Esophagus muscularis mucosa (tissue), 4 donors: ENCODE results near the gene PLPPR1. TPM values are rescaled to one million over a fixed set of nuclear protein-coding genes. Genes with fewer than 3 reads are reported as not detected.

Source experiments
- DNase-seq: peaks from one replicate; pipeline ENCODE4 v3.0.0-alpha.2; 2017; ENCODE audit errors: extremely low spot score
- H3K27ac ChIP-seq, 4 donors: fragments of 200-600 bp; sonication (generic); replicated peaks in 1 of 4; 1 replicate in 3 of 4; 2 replicates in 1 of 4; pipeline ENCODE4 v1.5.1; 2016 to 2019; ENCODE audit warnings: mild to moderate bottlenecking in 1 of 4
- H3K27me3 ChIP-seq, 4 donors: fragments of 200-600 bp; sonication (generic); one replicate each; pipeline versions ENCODE4 v1.5.1 to v1.6.0; 2016 to 2019
- H3K36me3 ChIP-seq, 4 donors: fragments of 200-600 bp; sonication (generic); one replicate each; pipeline ENCODE4 v1.5.1; 2016 to 2019
- H3K4me1 ChIP-seq, 4 donors: fragments of 200-600 bp; sonication (generic); one replicate each; pipeline ENCODE4 v1.5.1; 2016 to 2019
- H3K4me3 ChIP-seq, 4 donors: fragments of 200-600 bp; sonication (generic); 1 replicate in 2 of 4; 2 replicates in 2 of 4; pipeline ENCODE4 v1.5.1; 2016 to 2019; ENCODE audit warnings: mild to moderate bottlenecking in 4 of 4, moderate library complexity in 1 of 4
- H3K9me3 ChIP-seq, 4 donors: fragments of 200-600 bp; sonication (generic); 1 replicate in 3 of 4; 2 replicates in 1 of 4; pipeline ENCODE4 v1.5.1; 2016 to 2019
- CTCF ChIP-seq, 3 experiments: fragments of 200-600 bp in 2 of 3; fragments of 450-650 bp in 1 of 3; sonication (generic) in 2 of 3; IDR thresholded peaks; one replicate each; pipeline ENCODE4 v1.5.1; 2017 to 2019; ENCODE audit warnings: antibody characterized with exemption in 3 of 3, mild to moderate bottlenecking in 2 of 3, moderate library complexity in 1 of 3
- EP300 ChIP-seq: sonication (generic); formaldehyde crosslinking; IDR thresholded peaks from one replicate; pipeline ENCODE4 v1.6.1; 2017; ENCODE audit warnings: antibody characterized with exemption
- POLR2A ChIP-seq: fragments of 450-650 bp; IDR thresholded peaks from one replicate; pipeline ENCODE4 v1.6.1; 2017; ENCODE audit warnings: antibody characterized with exemption, moderate library complexity, mild to moderate bottlenecking, low read depth
- POLR2AphosphoS5 ChIP-seq, 2 donors: sonication (generic); formaldehyde crosslinking; IDR thresholded peaks; one replicate each; pipeline ENCODE4 v1.6.1; 2017; ENCODE audit warnings: antibody characterized with exemption in 2 of 2
- WGBS: methylation state at CpG from one replicate; pipeline ENCODE4 v1.1.5; 2018; 5-methylcytosine and 5-hydroxymethylcytosine counted together
- intact Hi-C: fragments of 100-400 bp; cut with DNase I; formaldehyde crosslinking; loops from one replicate; pipeline ENCODE4 v1.15.1; 2023
- total RNA-seq, 4 donors: library from RNA; depleted of rRNA; stranded (reverse); fragments of >200 nt; gene quantifications; one replicate each; pipeline versions ENCODE4 v1.1.0 to v1.2.1, GENCODE V29; 2016

The PLPPR1 gene
- total RNA-seq, 4 donors from 2014 or later = 0.19 to 0.99 (median 0.29) TPM; not detected in 1

GRCh38 chr9:101354765-101355708, 326.5 kb downstream of the PLPPR1 start:
- WGBS = 66% methylated on average over 4 of the region's 7 CpGs
- TF ChIP-seq POLR2A (no peak), CTCF (IDR thresholded peaks at IDR 0.05) (no peak), EP300 (no peak), POLR2AphosphoS5 (IDR thresholded peaks at IDR 0.05) (no peak)
- Histone ChIP-seq H3K4me3 (no peak overlapping the region), H3K27me3 (no peaks in the 10 kb centered on the region), H3K27ac (no peak overlapping the region), H3K4me1 (no peaks in the 10 kb centered on the region), H3K9me3 (no peaks in the 10 kb centered on the region), H3K36me3 (no peaks in the 10 kb centered on the region)
- intact Hi-C loops = no loop called here
- no peak for DNase-seq

GRCh38 chr9:101356619-101357018, 328.1 kb downstream of the PLPPR1 start:
- no peaks in the 10 kb centered on the region for H3K9me3 ChIP-seq
- no peak overlapping the region for H3K4me3 ChIP-seq
- intact Hi-C loops = no loop called here
- no peaks in the 10 kb centered on the region for H3K36me3 ChIP-seq
- no peak for DNase-seq
- H3K27ac ChIP-seq = no peak overlapping the region
- H3K27me3 ChIP-seq = no peaks in the 10 kb centered on the region
- no peak for TF ChIP-seq POLR2A
- no peak for TF ChIP-seq CTCF (IDR thresholded peaks at IDR 0.05)
- no peak for TF ChIP-seq POLR2AphosphoS5 (IDR thresholded peaks at IDR 0.05)
- TF ChIP-seq EP300 = no peak
- no peaks in the 10 kb centered on the region for H3K4me1 ChIP-seq
- WGBS = 78% methylated on average over 1 of the region's 1 CpG

- 70% methylated on average over 1 of the region's 1 CpG for WGBS
- no peak for DNase-seq
- no peak overlapping the region for H3K4me3 ChIP-seq
- intact Hi-C loops = no loop called here
- TF ChIP-seq POLR2A (no peak), POLR2AphosphoS5 (IDR thresholded peaks at IDR 0.05) (no peak), EP300 (no peak)
- no peaks in the 10 kb centered on the region for H3K9me3 ChIP-seq
- no peaks in the 10 kb centered on the region for H3K27me3 ChIP-seq
- H3K36me3 ChIP-seq = no peaks in the 10 kb centered on the region
- H3K4me1 ChIP-seq = no peaks in the 10 kb centered on the region
- no peak overlapping the region for H3K27ac ChIP-seq
Measured at GRCh38 chr9:101359679-101360078, 331.2 kb downstream of the PLPPR1 start.

- Histone ChIP-seq H3K9me3 (no peaks in the 10 kb centered on the region), H3K36me3 (no peaks in the 10 kb centered on the region), H3K4me3 (no peak overlapping the region), H3K27ac (no peak overlapping the region), H3K4me1 (no peaks in the 10 kb centered on the region), H3K27me3 (no peaks in the 10 kb centered on the region)
- no peak for DNase-seq
- TF ChIP-seq POLR2A = no peak
- TF ChIP-seq EP300 = no peak
- TF ChIP-seq POLR2AphosphoS5 (IDR thresholded peaks at IDR 0.05) = no peak
- no peak for TF ChIP-seq CTCF (IDR thresholded peaks at IDR 0.05)
- intact Hi-C loops = no loop called here
Measured at GRCh38 chr9:101360647-101361046, 332.1 kb downstream of the PLPPR1 start.

- no peaks in the 10 kb centered on the region for H3K36me3 ChIP-seq
- no peaks in the 10 kb centered on the region for H3K9me3 ChIP-seq
- DNase-seq = no peak
- H3K27me3 ChIP-seq = no peaks in the 10 kb centered on the region
- no peak overlapping the region for H3K27ac ChIP-seq
- WGBS = 69% methylated on average over 5 of the region's 5 CpGs
- no peaks in the 10 kb centered on the region for H3K4me1 ChIP-seq
- no peak overlapping the region for H3K4me3 ChIP-seq
- TF ChIP-seq POLR2A (no peak), POLR2AphosphoS5 (IDR thresholded peaks at IDR 0.05) (no peak)
- intact Hi-C loops = no loop called here
Measured at GRCh38 chr9:101362450-101362849, 333.9 kb downstream of the PLPPR1 start.
